Peyer's patch (tissue), 4 donors: ENCODE measurements around the gene EXOSC10.

Experiments used
- CTCF ChIP-seq, 6 experiments: fragments of 450-650 bp in 4 of 6; fragments of 200-600 bp in 2 of 6; sonication (generic) in 1 of 6; IDR thresholded peaks; one replicate each; pipeline ENCODE4 v1.5.1; 2017 to 2019; ENCODE audit warnings: antibody characterized with exemption in 6 of 6, mild to moderate bottlenecking in 3 of 6, moderate library complexity in 1 of 6
- POLR2A ChIP-seq, 2 donors: fragments of 450-650 bp; IDR thresholded peaks; one replicate each; pipeline ENCODE4 v1.5.1; 2017; ENCODE audit warnings: antibody characterized with exemption in 2 of 2, mild to moderate bottlenecking in 2 of 2, moderate library complexity in 2 of 2

GRCh38 chr1:11144570-11145256, 45.0 kb upstream of the EXOSC10 start:
- TF ChIP-seq POLR2A (IDR thresholded peaks at IDR 0.05) (no peak), CTCF (IDR thresholded peaks at IDR 0.05) (no peak)
